Osteocyte (in vitro differentiated cells): Measurements from ENCODE around the gene CD53. TPM values are rescaled to one million over a fixed set of nuclear protein-coding genes. Genes with fewer than 3 reads are reported as not detected.

Experiments used
- DNase-seq: peaks from one replicate; pipeline ENCODE4 v3.0.0; 2021; ENCODE audit warnings: mixed read lengths; ENCODE audit not compliant: unreplicated experiment; ENCODE audit errors: extremely low spot score
- H3K27ac Mint-ChIP-seq: one replicate; pipeline ENCODE4 v1.8.0; 2021; ENCODE audit warnings: mild to moderate bottlenecking, mixed read lengths; ENCODE audit not compliant: unreplicated experiment
- H3K27me3 Mint-ChIP-seq: one replicate; pipeline ENCODE4 v1.8.0; 2021; ENCODE audit warnings: mixed read lengths; ENCODE audit not compliant: unreplicated experiment
- H3K36me3 Mint-ChIP-seq: one replicate; pipeline ENCODE4 v1.8.0; 2021; ENCODE audit warnings: mixed read lengths; ENCODE audit not compliant: unreplicated experiment
- H3K4me1 Mint-ChIP-seq: one replicate; pipeline ENCODE4 v1.8.0; 2021; ENCODE audit warnings: mixed read lengths; ENCODE audit not compliant: unreplicated experiment
- H3K4me3 Mint-ChIP-seq: one replicate; pipeline ENCODE4 v1.8.0; 2021; ENCODE audit warnings: mild to moderate bottlenecking, moderate library complexity, mixed read lengths; ENCODE audit not compliant: unreplicated experiment
- H3K9me3 Mint-ChIP-seq: one replicate; pipeline ENCODE4 v1.8.0; 2021; ENCODE audit warnings: mixed read lengths; ENCODE audit not compliant: unreplicated experiment
- total RNA-seq: library from RNA; stranded (reverse); gene quantifications from 2 replicates; pipeline ENCODE4 v1.2.1, GENCODE V29; 2021
- TF ChIP-seq, protein P1 (sequence below): fragments of 200-600 bp; sonication (generic); IDR thresholded peaks from 2 replicates; pipeline ENCODE4 v1.5.0; 2021; ENCODE audit warnings: antibody characterized with exemption, mild to moderate bottlenecking, moderate library complexity

CD53 gene
- total RNA-seq, 1 donor from 2014 or later = not detected

DNA sequence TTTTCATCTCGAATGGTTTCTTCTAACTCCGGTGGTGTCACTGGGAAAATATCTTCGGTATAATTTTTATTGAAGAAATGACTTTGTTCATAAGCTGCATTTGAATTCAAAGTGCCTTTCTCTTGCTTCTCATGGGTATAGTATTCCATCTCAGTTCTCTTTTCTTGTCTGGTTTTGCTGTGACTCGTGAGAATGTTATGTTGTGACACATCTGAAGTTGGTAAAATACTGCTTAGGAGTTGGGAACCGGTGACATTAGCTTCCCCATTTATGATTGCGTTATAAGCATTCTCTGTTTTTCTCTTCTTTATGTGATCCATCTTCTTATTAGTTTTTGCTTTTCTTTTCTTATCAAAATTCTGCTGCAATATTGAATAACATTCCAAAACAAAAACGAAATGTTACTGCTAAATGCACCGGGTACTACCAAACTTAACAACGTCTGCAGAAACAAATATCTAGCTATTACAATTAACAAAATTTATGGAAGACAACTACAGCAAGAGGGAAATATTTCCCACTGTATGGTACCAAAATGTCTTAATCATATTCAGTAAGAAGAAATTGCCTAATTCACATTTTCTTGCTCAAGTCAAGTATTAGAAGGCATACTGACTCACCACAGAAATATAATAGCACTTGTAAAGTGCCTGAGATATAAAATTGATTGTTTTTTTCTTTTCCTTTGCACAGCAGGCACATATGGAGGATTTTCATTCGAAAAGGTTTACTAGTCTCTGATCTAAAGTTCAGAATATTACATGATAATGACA, 75.3 kb downstream of the CD53 start:
- H3K27ac Mint-ChIP-seq = no peak overlapping the region
- no peaks in the 10 kb centered on the region for H3K27me3 Mint-ChIP-seq
- no peaks in the 10 kb centered on the region for H3K4me1 Mint-ChIP-seq
- H3K9me3 Mint-ChIP-seq = peaks cover 3% of the 10 kb centered on the region
- TF ChIP-seq, protein P1, sequence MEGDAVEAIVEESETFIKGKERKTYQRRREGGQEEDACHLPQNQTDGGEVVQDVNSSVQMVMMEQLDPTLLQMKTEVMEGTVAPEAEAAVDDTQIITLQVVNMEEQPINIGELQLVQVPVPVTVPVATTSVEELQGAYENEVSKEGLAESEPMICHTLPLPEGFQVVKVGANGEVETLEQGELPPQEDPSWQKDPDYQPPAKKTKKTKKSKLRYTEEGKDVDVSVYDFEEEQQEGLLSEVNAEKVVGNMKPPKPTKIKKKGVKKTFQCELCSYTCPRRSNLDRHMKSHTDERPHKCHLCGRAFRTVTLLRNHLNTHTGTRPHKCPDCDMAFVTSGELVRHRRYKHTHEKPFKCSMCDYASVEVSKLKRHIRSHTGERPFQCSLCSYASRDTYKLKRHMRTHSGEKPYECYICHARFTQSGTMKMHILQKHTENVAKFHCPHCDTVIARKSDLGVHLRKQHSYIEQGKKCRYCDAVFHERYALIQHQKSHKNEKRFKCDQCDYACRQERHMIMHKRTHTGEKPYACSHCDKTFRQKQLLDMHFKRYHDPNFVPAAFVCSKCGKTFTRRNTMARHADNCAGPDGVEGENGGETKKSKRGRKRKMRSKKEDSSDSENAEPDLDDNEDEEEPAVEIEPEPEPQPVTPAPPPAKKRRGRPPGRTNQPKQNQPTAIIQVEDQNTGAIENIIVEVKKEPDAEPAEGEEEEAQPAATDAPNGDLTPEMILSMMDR = no peak
- H3K36me3 Mint-ChIP-seq = peaks cover 39% of the 10 kb centered on the region
- no peak for DNase-seq
- H3K4me3 Mint-ChIP-seq = no peak overlapping the region

Other genes with a start within 250 kb of the CD53 start
- gene KCNA3, start 198.2 kb upstream of the CD53 start, total RNA-seq = not detected in 2 replicates
- gene LRIF1, start 90.8 kb downstream of the CD53 start, total RNA-seq = 9.4 and 12.1 TPM in 2 replicates